Stimulated activated CD8-positive, alpha-beta memory T cell treated with anti-CD3 and anti-CD28 coated beads, Interleukin-12 subunit alpha, Interleukin-12 subunit beta, amount 100 ng/mL, for 1 hour (primary cell): ENCODE measurements around the gene DDX3X.
"Not testable (repeated sequence)": the region's sequence is repeated elsewhere in the genome, so short reads cannot be mapped to it uniquely, and the experiment has no call there.

Source experiments
- DNase-seq: peaks from one replicate; pipeline ENCODE4 v3.0.0-alpha.2; 2020; ENCODE audit warnings: low read depth

DDX3X gene

GRCh38 chrX:41329101-41329500, 4.9 kb upstream of the DDX3X start:
- DNase-seq: no peak

GRCh38 chrX:41332005-41332404, 2.0 kb upstream of the DDX3X start:
- DNase-seq: no peak

- DNase-seq: no peak
Observed at GRCh38 chrX:41332408-41333002, 1.5 kb upstream of the DDX3X start.

- peak; percentile 72 for DNase-seq
Observed at GRCh38 chrX:41333003-41333743, 789 bp upstream of the DDX3X start.

GRCh38 chrX:41334363-41335197, 618 bp downstream of the DDX3X start:
- DNase-seq: peak; percentile 56

GRCh38 chrX:41335198-41335957, 1.4 kb downstream of the DDX3X start:
- no peak for DNase-seq

- DNase-seq: no peak
Observed at GRCh38 chrX:41335958-41336331, 2.0 kb downstream of the DDX3X start.

- DNase-seq: no peak
Observed at GRCh38 chrX:41336447-41336846, 2.5 kb downstream of the DDX3X start.

- no peak for DNase-seq
Observed at GRCh38 chrX:41337140-41337539, 3.2 kb downstream of the DDX3X start.

- no peak for DNase-seq
Observed at GRCh38 chrX:41338436-41338835, 4.5 kb downstream of the DDX3X start.

GRCh38 chrX:41339148-41339547, 5.2 kb downstream of the DDX3X start:
- DNase-seq: no peak

- DNase-seq: no peak
Observed at GRCh38 chrX:41344053-41344452, 10.1 kb downstream of the DDX3X start.

- DNase-seq: no peak
Observed at GRCh38 chrX:41347186-41347585, 13.2 kb downstream of the DDX3X start.

- DNase-seq: no peak
Observed at GRCh38 chrX:41348551-41348950, 14.6 kb downstream of the DDX3X start.

- DNase-seq: no peak
Observed at GRCh38 chrX:41350150-41350975, 16.4 kb downstream of the DDX3X start.

- DNase-seq: no peak
Observed at GRCh38 chrX:41350976-41351569, 17.1 kb downstream of the DDX3X start.

- no peak for DNase-seq
Observed at GRCh38 chrX:41351923-41352322, 18.0 kb downstream of the DDX3X start.

- no peak for DNase-seq
Observed at GRCh38 chrX:41352329-41352838, 18.4 kb downstream of the DDX3X start.

- no peak for DNase-seq
Observed at GRCh38 chrX:41353985-41354384, 20.0 kb downstream of the DDX3X start.

GRCh38 chrX:41369152-41369551, 35.2 kb downstream of the DDX3X start:
- DNase-seq: no peak

GRCh38 chrX:41371575-41371974, 37.6 kb downstream of the DDX3X start:
- not testable (repeated sequence) for DNase-seq
